Smooth muscle cell of the brain vasculature (primary cell): ENCODE data around the gene CAMK1D.

ENCODE experiments used
- DNase-seq: peaks from one replicate; pipeline ENCODE4 v3.0.0-alpha.2; 2012; ENCODE audit warnings: low read depth, low spot score

CAMK1D gene

GRCh38 chr10:12465385-12466136, 116.2 kb downstream of the CAMK1D start:
- no peak for DNase-seq

GRCh38 chr10:12466704-12467305, 117.5 kb downstream of the CAMK1D start:
- DNase-seq, result no peak

- no peak for DNase-seq
Measured at GRCh38 chr10:12469345-12469744, 120.0 kb downstream of the CAMK1D start.

GRCh38 chr10:12470719-12471118, 121.4 kb downstream of the CAMK1D start:
- no peak for DNase-seq

GRCh38 chr10:12471135-12471534, 121.8 kb downstream of the CAMK1D start:
- DNase-seq, result no peak

- DNase-seq, result no peak
Measured at GRCh38 chr10:12473491-12473890, 124.1 kb downstream of the CAMK1D start.

GRCh38 chr10:12474727-12475412, 125.5 kb downstream of the CAMK1D start:
- no peak for DNase-seq

- no peak for DNase-seq
Measured at GRCh38 chr10:12476656-12477055, 127.3 kb downstream of the CAMK1D start.

GRCh38 chr10:12479437-12479844, 130.1 kb downstream of the CAMK1D start:
- no peak for DNase-seq

- no peak for DNase-seq
Measured at GRCh38 chr10:12479924-12480323, 130.6 kb downstream of the CAMK1D start.

- DNase-seq, result no peak
Measured at GRCh38 chr10:12480440-12480839, 131.1 kb downstream of the CAMK1D start.

- no peak for DNase-seq
Measured at GRCh38 chr10:12481924-12482323, 132.6 kb downstream of the CAMK1D start.

GRCh38 chr10:12482587-12482986, 133.2 kb downstream of the CAMK1D start:
- no peak for DNase-seq

- DNase-seq, result no peak
Measured at GRCh38 chr10:12484002-12484918, 134.9 kb downstream of the CAMK1D start.

- no peak for DNase-seq
Measured at GRCh38 chr10:12484941-12485805, 135.8 kb downstream of the CAMK1D start.

GRCh38 chr10:12487366-12487765, 138.0 kb downstream of the CAMK1D start:
- DNase-seq, result no peak

- no peak for DNase-seq
Measured at GRCh38 chr10:12488626-12489025, 139.3 kb downstream of the CAMK1D start.

- DNase-seq, result no peak
Measured at GRCh38 chr10:12489357-12489756, 140.0 kb downstream of the CAMK1D start.

- no peak for DNase-seq
Measured at GRCh38 chr10:12489806-12490205, 140.5 kb downstream of the CAMK1D start.

GRCh38 chr10:12490963-12491362, 141.6 kb downstream of the CAMK1D start:
- DNase-seq, result no peak

GRCh38 chr10:12491491-12491890, 142.1 kb downstream of the CAMK1D start:
- no peak for DNase-seq
